ENCODE measurements around the gene REEP2.
"Not testable (repeated sequence)": the region's sequence is repeated elsewhere in the genome, so short reads cannot be mapped to it uniquely, and the experiment has no call there.

The REEP2 gene

GRCh38 chr5:138438724-138439476, at the start of gene REEP2:
TSS of gene REEP2 (plus strand) at chr5:138439057. CDS start at chr5:138439209, 152 bp downstream.
- DNase-seq (ENCODE audit: low spot score) = peak; percentile 22

- DNase-seq (ENCODE audit: low spot score) = no peak
Measured at GRCh38 chr5:138389332-138389731, 49.5 kb upstream of the REEP2 start.

- not testable (repeated sequence) for DNase-seq (ENCODE audit: low spot score)
Measured at GRCh38 chr5:138389911-138390310, 48.9 kb upstream of the REEP2 start.

- peak; percentile 88 for DNase-seq (ENCODE audit: low spot score)
Measured at GRCh38 chr5:138391859-138392386, 46.9 kb upstream of the REEP2 start.

- no peak for DNase-seq (ENCODE audit: low spot score)
Measured at GRCh38 chr5:138402640-138403039, 36.2 kb upstream of the REEP2 start.

GRCh38 chr5:138408023-138408422, 30.8 kb upstream of the REEP2 start:
- DNase-seq (ENCODE audit: low spot score) = no peak

- peak; percentile 28 for DNase-seq (ENCODE audit: low spot score)
Measured at GRCh38 chr5:138410996-138411640, 27.7 kb upstream of the REEP2 start.

- no peak for DNase-seq (ENCODE audit: low spot score)
Measured at GRCh38 chr5:138418444-138418843, 20.4 kb upstream of the REEP2 start.

DNA sequence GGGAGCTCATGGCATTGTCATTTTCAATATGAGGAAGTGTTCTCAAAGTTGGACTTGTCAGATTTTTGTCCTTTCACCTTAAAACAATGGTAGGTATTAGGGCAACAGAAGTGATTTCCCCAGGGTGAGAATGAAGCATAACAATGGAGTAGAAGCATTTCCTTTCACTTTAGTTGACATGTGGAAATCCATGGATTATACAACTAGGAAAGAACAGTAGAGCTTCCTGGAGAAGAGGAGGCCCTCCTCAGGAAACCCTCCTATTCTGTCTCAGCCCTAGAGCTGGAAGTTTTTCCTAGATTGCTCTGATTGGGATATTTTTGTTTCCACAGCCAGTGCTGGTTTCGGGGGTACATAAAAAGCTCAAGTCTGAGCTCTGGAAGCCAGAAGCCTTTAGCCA, 13.8 kb upstream of the REEP2 start:
- DNase-seq (ENCODE audit: low spot score) = no peak

- no peak for DNase-seq (ENCODE audit: low spot score)
Measured at GRCh38 chr5:138435943-138436342, 2.9 kb upstream of the REEP2 start.

DNA sequence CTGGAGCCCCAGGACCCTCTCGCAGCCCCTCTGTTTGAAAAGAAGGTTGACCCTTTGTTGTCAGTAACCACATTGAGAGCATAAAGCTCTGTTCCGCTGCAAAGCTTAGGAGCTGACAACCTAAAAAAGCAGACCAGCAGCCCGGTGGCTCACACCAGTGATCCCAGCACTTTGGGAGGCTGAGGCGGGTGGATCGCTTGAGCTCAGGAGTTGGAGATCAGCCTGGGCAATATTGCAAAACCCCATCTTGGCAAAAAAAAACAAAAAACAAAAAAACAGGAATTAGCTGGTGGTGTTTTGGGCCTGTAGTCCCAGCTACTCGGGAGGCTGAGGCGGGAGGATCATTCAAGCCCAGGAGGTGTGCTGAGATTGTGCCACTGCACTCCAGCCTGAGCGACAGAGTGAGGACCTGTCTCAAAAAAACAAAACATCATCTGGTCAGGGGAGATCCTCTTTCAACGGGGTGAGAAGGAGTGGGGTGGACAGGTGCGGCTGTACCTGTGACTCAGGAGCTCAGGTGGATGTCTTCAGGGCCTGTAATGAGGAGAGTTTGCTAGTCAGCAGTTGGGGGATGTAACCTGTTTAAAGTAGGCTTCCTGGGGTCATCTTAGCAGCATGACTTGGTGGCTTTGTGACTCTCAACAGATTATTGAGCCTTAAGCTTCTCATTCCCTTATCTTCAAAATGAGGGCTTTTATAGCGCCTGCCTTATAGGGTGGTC, 694 bp upstream of the REEP2 start:
- no peak for DNase-seq (ENCODE audit: low spot score)

DNA sequence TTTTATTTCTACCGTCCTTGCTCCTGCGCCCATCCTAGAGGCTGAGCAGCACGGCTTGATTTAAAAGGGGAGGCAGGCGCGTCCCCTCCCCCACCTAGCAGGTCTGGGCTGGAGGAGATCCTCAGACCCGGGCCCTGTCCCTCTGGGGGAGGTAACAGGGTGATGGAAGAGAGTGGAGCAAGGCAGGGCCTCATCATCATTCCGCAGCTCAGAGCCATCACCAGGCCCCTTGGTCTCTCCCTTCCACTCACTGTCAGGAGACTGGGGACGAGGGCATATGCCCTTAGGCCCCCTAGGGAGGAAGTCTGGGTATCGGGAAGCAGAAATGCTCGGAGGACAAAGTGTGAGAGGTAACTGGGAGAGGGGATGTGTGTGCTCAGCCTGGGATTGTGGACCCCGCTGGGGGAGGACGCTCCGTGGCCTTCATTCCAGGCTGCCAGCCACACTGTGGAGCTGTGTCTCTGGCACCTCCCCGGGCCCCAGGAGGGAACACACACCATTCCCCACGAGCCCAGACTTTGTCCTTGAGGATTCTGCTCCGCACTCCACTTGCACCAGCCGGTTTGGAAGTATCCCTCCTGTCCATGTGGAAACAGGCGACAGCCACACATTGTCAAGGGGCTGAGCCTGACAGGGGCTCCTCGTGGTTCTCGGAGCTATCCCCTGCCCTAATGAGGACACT, 761 bp downstream of the REEP2 start:
- DNase-seq (ENCODE audit: low spot score) = no peak

- DNase-seq (ENCODE audit: low spot score) = no peak
Measured at GRCh38 chr5:138440159-138441073, 1.6 kb downstream of the REEP2 start.

DNA sequence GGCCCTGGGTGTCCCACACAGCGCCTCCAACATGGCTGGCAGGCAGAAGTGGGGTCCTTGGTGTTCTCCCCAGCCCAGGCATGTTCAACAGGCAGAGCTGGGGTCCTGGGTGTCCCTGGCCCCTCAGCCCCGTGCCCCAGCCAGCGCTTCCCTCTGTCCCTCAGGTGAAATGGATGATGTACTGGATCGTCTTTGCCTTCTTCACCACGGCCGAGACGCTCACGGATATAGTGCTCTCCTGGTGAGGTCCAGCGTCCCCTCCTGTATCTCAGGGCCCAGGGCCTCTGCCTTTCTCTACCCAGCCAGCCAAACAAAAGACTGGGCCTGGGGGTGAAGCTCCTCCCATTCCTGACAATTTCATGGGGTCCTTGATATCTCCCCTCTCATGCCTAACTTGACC, 2.4 kb downstream of the REEP2 start:
- no peak for DNase-seq (ENCODE audit: low spot score)

GRCh38 chr5:138444078-138444773, 5.4 kb downstream of the REEP2 start:
- no peak for DNase-seq (ENCODE audit: low spot score)

- DNase-seq (ENCODE audit: low spot score) = no peak
Measured at GRCh38 chr5:138444774-138445546, 6.1 kb downstream of the REEP2 start.

DNA sequence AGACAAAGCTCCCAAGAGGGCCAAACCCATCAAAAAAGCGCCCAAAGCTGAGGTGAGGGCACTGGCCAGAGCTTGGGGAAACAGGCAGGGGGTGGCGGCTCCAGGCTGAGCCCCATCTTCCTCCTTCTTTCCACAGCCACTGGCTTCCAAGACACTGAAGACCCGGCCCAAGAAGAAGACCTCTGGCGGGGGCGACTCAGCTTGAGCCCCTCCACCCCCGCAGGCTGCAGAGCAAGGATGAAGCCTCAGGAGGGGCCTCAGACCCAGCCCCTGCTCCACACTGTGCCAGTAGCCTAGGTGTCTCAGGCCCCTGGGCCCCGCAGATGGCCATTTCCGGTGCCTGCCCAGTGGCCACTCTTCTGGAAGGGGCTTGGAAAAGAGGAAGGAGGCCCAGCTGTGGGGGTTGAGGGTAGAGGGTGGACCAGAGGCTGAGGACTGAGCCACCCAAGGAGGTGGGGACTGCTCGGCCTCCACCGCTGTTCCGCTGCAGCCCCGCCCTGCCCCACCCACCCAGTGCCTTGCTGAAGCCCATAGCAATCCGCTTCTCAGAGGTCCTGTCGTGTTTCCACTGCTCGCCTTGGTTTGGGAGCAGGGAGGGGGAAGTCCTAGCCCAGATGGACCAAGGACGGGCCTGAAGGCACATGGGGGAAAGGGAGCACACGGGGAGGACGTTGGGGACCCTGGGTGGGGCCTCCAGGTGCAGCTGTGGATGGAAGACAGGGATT, 6.9 kb downstream of the REEP2 start:
- DNase-seq (ENCODE audit: low spot score) = no peak

GRCh38 chr5:138448070-138448469, 9.2 kb downstream of the REEP2 start:
- no peak for DNase-seq (ENCODE audit: low spot score)
